Neutrophil (primary cell): Measurements from ENCODE around the gene HSDL1.

Experiments
- H3K27ac ChIP-seq: fragments of 200-600 bp; sonication (generic); 2 replicates; pipeline ENCODE4 v1.5.1; 2016; ENCODE audit warnings: mild to moderate bottlenecking, moderate library complexity
- H3K27me3 ChIP-seq: fragments of 200-600 bp; sonication (generic); 2 replicates; pipeline ENCODE4 v1.6.0; 2016; ENCODE audit warnings: mild to moderate bottlenecking
- H3K36me3 ChIP-seq: fragments of 200-600 bp; sonication (generic); 2 replicates; pipeline ENCODE4 v1.5.1; 2017
- H3K4me1 ChIP-seq, 2 experiments: fragments of 200-600 bp in 1 of 2; sonication (generic) in 1 of 2; 1 replicate in 1 of 2; 2 replicates in 1 of 2; pipeline versions ENCODE4 v1.5.1 to v1.6.1; 2013 to 2016; ENCODE audit warnings: low read depth in 1 of 2, low read length in 1 of 2, mild to moderate bottlenecking in 1 of 2, moderate library complexity in 1 of 2; ENCODE audit not compliant: control insufficient read depth in 1 of 2, insufficient read depth in 1 of 2
- H3K4me3 ChIP-seq, 2 experiments: fragments of 200-600 bp in 1 of 2; sonication (generic) in 1 of 2; 1 replicate in 1 of 2; 2 replicates in 1 of 2; pipeline ENCODE4 v1.5.1; 2013 to 2016; ENCODE audit warnings: low read depth in 1 of 2, low read length in 1 of 2, mild to moderate bottlenecking in 1 of 2, moderate library complexity in 1 of 2
- H3K9me3 ChIP-seq: fragments of 200-600 bp; sonication (generic); 2 replicates; pipeline ENCODE4 v1.5.1; 2016
- TF ChIP-seq, protein P1 (sequence below): fragments of 200-600 bp; sonication (generic); IDR thresholded peaks from 2 replicates; pipeline ENCODE4 v1.5.1; 2016; ENCODE audit warnings: antibody characterized with exemption

Gene HSDL1

GRCh38 chr16:84111525-84111924 lies 33.5 kb downstream of the HSDL1 start:
- TF ChIP-seq, protein P1, sequence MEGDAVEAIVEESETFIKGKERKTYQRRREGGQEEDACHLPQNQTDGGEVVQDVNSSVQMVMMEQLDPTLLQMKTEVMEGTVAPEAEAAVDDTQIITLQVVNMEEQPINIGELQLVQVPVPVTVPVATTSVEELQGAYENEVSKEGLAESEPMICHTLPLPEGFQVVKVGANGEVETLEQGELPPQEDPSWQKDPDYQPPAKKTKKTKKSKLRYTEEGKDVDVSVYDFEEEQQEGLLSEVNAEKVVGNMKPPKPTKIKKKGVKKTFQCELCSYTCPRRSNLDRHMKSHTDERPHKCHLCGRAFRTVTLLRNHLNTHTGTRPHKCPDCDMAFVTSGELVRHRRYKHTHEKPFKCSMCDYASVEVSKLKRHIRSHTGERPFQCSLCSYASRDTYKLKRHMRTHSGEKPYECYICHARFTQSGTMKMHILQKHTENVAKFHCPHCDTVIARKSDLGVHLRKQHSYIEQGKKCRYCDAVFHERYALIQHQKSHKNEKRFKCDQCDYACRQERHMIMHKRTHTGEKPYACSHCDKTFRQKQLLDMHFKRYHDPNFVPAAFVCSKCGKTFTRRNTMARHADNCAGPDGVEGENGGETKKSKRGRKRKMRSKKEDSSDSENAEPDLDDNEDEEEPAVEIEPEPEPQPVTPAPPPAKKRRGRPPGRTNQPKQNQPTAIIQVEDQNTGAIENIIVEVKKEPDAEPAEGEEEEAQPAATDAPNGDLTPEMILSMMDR: no peak
- peaks cover 17 to 21% of the 10 kb centered on the region in 2 experiments for H3K4me1 ChIP-seq
- H3K27ac ChIP-seq: no peak overlapping the region
- no peaks in the 10 kb centered on the region for H3K27me3 ChIP-seq
- H3K9me3 ChIP-seq: no peaks in the 10 kb centered on the region
- H3K36me3 ChIP-seq: peaks cover 5% of the 10 kb centered on the region
- no peak overlapping the region for H3K4me3 ChIP-seq

DNA sequence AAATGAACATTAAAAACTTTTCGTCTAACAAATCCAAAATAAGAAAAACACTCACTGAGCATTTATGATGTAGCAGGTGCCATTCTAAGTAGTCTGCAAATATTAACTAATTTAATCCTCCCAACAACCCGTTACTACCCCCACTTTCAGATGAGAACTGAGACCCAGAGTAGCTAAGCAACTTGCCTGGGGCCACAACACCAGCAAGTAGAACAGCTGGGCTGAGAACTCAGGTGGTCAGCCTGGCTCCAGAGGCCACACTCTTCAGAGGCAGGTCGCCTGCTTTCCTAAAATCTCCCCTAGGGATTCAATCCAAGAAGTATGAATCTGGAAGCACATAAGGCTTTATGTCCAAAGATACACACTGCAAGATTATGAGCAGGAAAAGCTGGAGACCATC lies 34.5 kb downstream of the HSDL1 start:
- Histone ChIP-seq H3K27ac (no peak overlapping the region), H3K27me3 (no peaks in the 10 kb centered on the region), H3K4me3 (no peak overlapping the region), H3K4me1 (peaks cover 10 to 14% of the 10 kb centered on the region in 2 experiments), H3K36me3 (peaks cover 6% of the 10 kb centered on the region), H3K9me3 (no peaks in the 10 kb centered on the region)
- TF ChIP-seq, protein P1: no peak

GRCh38 chr16:84109598-84110335 lies 35.2 kb downstream of the HSDL1 start:
- H3K4me3 ChIP-seq: no peak overlapping the region
- TF ChIP-seq, protein P1: no peak
- H3K4me1 ChIP-seq: peaks cover 5 to 8% of the 10 kb centered on the region in 2 experiments
- no peaks in the 10 kb centered on the region for H3K9me3 ChIP-seq
- peaks cover 11% of the 10 kb centered on the region for H3K36me3 ChIP-seq
- no peak overlapping the region for H3K27ac ChIP-seq
- no peaks in the 10 kb centered on the region for H3K27me3 ChIP-seq

DNA sequence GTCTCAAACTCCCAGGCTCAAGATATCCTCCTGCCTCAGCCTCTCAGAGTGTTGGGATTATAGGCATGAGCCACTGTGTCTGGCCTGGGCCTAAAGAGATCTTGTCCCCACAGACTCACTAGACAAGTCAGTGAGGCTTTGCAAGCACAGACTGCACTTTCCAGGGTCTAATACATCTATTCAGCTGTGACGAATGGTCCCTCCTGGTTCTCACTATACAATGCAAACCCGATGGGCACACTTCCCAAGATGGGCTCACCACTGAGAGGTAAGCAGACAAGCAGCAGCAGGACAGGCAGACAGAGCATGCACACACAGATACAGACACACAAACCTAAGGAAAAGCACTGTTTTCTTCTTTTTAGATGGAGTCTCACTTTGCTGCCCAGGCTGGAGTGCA lies 37.1 kb downstream of the HSDL1 start:
- Histone ChIP-seq H3K27ac (no peak overlapping the region), H3K4me1 (peaks cover 0 to 8% of the 10 kb centered on the region in 2 experiments), H3K4me3 (no peak overlapping the region), H3K27me3 (no peaks in the 10 kb centered on the region), H3K9me3 (no peaks in the 10 kb centered on the region), H3K36me3 (peaks cover 11% of the 10 kb centered on the region)
- TF ChIP-seq, protein P1: no peak

DNA sequence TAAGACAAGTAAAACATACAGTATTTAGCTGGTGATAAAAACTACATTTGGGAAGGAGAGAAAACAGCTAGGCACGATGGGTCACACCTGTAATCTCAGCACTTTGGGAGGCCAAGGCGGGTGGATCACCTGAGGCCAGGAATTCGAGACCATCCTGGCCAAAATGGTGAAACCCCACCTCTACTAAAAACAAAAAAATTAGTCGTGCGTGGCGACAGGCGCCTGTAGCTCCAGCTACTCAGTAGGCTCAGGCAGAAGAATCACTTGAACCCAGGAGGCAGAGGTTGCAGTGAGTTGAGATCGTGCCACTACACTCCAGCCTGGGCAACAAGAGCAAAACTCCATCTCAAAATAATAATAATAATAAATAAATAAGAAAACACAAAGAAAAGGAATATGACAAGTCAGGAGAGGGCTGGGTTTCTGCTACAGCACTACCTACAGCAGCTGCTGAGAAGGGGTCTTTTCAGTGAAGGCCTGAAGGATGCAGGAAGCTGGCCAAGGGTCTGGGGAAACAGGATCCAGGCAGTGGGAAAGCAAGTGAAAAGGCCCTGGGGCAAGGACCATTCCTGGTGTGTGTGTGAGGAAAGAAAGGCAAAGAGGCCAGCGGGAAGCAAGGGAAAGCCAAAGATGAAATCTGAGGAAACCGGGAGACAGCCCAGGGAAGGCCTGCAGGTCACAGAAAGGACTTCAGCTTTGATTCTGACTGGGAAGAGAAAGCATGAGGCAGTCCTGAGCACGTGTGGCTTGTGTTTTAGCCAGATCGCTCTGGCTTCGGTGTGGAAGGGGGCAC lies 38.8 kb downstream of the HSDL1 start:
- H3K4me1 ChIP-seq: peaks cover 0 to 8% of the 10 kb centered on the region in 2 experiments
- H3K27me3 ChIP-seq: no peaks in the 10 kb centered on the region
- no peaks in the 10 kb centered on the region for H3K9me3 ChIP-seq
- TF ChIP-seq, protein P1: no peak
- peaks cover 11% of the 10 kb centered on the region for H3K36me3 ChIP-seq
- no peak overlapping the region for H3K4me3 ChIP-seq
- no peak overlapping the region for H3K27ac ChIP-seq
